OCI-LY3 (cell line): ENCODE measurements around the gene DENND6A.

ENCODE experiments used
- CTCF ChIP-seq: fragments of 200-600, 300-600 bp; sonication (generic); IDR thresholded peaks from 2 replicates; pipeline ENCODE4 v1.5.1; 2014; ENCODE audit warnings: antibody characterized with exemption, low read length, low read depth
- EZH2phosphoT487 ChIP-seq: fragments of 200-600 bp; shearing (Covaris generic); IDR thresholded peaks from 2 replicates; pipeline ENCODE4 v1.6.1; 2018; ENCODE audit warnings: antibody characterized with exemption, mixed run types, low read depth

- no peak for TF ChIP-seq CTCF
- TF ChIP-seq EZH2phosphoT487, result no peak
Measured at GRCh38 chr3:57659004-57659673, 33.7 kb downstream of the DENND6A start.
